HG03064 (cell line): Measurements from ENCODE around the gene TRABD2B.

ENCODE experiments used
- ATAC-seq: cut with Tn5 transposase; IDR thresholded peaks from one replicate; pipeline ENCODE4 v1.9.1; 2021; ENCODE audit warnings: low read depth; ENCODE audit not compliant: unreplicated experiment

TRABD2B gene

GRCh38 chr1:47859092-47859743, 138.0 kb downstream of the TRABD2B start:
- no peak for ATAC-seq

GRCh38 chr1:47856996-47857395, 140.2 kb downstream of the TRABD2B start:
- no peak for ATAC-seq

DNA sequence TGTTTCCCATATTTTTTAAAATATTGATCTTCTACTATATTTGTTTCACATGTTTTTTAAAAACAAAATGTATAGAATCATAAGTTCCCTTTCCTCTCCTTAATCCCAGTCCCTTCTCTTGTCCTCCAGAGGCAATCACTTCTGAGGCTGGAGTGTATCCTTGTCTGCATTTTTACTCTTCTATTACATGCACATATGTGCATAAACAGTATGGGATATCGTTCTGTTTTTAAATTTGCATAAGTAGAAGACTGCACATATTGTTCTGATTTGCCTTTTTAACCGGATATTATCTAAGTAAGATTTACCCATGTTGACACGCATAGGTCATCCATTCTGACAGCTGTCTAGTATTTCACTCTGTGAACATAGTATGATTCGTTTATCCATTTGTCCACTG, 142.0 kb downstream of the TRABD2B start:
- no peak for ATAC-seq

DNA sequence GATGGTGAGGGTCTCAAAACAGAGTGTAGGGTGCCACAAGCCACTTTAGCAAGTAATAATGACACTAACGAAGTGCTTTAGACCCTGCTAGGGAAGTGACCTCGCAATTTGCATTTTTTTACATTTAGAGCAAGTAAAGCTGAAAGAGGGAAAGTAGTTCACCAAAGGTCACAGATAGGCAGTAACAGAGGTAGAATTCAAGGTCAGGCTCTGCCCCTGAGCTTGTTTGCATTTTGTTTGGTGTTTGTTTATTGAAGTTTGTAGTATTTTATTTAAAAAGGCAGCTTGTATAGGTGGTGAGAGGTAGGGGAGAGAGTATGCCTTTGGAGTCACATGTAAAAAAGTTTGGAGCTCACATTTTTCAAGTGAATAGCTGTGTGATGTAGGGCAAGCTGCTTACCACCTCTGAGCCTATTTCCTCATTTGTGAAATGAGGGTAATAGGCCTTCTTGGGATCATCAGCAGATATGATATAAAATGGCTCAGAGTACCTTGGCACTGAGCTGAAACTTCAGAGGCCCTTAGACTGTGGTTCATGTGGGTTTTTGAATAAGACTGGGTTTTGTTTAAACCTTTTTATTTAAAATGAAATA, 142.5 kb downstream of the TRABD2B start:
- no peak for ATAC-seq

GRCh38 chr1:47853852-47854251, 143.3 kb downstream of the TRABD2B start:
- no peak for ATAC-seq

DNA sequence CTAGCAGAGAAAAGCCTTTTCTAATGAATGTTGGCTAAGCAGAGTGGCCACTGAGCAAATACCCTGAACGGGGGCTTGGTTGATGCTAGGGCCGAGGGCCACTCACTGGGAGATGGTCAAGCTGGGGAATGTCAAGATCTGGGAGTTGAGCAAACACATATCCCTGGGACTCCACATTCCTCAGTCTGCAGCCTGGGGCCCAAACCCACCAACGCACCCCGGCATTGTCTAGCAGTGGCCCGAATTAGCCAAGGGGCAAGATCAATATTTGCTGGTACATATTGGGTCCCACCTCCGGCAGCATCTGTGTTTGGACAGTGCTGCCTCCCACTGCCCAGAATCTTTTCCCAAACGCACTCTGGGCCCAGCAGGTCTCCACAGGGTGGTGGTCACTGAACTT, 144.1 kb downstream of the TRABD2B start:
- ATAC-seq, result no peak

GRCh38 chr1:47852006-47852718, 145.0 kb downstream of the TRABD2B start:
- ATAC-seq, result no peak

DNA sequence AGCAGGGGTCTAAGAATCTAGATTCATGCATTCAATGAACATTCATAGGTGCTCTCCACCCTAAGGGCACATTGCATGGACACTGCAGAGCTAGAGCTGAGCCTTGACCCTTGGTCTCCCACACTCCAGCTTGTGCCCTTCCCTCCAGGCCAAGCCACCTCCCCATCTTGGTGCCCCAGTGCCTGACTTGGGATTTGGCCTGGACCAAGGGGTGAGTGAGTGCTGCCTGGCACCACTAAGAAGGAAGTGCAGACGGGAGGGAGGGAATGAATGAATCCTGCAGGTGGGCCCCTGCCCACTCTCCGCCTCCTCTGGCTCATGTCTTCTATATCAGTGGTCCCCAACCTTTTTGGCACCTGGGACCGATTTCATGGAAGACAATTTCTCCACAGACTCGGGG, 146.7 kb downstream of the TRABD2B start:
- no peak for ATAC-seq

GRCh38 chr1:47849591-47850261, 147.5 kb downstream of the TRABD2B start:
- ATAC-seq, result no peak

DNA sequence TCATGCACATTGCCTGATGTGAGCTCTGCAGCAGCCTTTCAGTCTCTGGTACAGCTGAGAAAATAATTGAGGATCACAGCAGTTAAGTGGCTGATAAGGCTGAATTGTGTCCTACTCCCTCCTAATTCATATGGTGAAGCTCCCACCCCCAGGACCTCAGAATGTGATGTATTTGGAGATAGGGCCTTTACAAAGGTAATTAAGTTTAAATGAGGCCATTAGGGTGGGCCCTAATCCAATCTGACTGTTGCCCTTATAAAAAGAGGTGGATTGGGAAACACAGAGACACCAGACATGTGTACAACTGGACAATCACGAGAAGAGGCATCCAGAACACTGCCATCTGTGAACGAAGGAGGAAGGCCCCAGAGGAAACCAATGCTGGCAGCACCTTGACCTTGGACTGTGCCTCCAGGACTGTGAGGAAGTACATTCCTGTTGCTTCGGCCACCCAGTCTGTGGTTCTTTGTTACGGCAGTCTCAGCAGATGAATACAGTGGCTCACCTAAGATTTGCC, 148.1 kb downstream of the TRABD2B start:
- no peak for ATAC-seq

DNA sequence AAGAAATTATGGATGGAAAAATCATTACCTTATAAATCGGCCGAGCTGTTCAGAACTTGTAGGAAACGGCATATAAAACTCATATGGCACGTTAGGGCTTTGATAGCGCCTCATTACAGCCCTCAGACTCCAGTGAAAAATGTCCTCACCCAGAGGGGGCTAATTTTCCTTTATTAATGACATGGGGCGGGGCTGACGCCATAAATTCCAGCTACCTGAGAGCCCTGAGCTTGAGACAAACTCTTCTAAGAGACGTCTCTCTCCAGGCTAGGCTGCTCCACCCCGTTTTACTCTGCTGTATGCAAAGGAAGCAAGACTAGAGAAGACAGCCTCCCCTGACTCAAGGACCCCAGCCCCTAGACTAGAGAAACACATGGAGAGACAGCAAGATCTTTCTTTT, 149.4 kb downstream of the TRABD2B start:
- no peak for ATAC-seq

DNA sequence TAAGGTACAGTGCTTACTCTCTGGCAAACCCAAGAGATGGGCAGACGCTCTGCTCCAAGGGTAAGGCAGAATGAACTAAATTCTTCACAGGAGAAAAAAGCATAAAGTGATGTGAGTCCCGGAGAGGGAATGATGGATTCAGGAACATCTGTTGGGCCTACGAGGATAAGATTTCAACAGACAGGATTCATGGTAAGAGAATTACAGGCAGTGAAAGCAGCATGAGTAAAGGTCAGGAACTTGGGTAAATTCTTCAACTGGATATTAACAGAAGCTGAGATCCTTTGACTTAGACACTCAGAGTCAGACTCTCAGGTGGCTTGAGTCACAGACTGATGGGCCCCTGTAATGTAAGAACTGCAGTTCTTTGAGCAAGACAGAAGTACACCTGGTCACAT, 152.6 kb downstream of the TRABD2B start:
- no peak for ATAC-seq

DNA sequence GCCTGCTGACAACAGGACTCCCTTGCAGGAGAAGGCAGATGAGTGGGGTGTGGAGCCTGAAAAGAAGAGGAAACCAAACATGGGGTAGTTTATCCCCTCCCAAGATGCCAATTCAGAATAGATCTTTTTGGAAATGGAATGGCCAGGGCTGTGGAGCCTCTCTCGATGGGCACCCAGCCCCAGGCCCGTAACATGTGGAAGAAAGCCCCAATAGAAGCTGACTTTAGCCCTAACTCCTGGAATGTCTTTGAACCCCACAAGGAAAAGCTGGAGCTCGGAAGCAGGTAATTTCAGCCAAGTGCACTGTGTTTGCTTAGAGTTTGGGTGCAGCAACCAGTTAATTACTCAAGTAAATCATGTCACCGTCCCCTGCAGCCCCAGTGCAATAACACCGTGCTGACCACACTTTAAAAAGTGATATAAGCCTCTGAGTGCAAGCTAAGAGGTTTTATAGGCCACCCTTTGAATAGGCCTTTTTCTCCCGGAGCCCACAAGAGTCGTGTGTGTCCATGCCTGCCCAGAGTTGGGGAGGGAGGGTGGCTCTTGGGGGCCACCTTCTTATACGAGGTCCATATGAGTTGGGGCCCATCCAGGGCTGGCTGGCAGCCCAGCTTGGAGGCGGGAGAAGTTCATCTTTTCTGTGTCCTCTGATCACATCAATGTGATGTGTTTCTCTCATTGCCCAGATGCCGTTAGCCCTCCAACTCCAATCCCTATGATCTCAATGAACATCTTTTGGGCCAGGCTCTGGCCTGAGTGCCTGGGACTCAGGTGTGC, 153.2 kb downstream of the TRABD2B start:
- no peak for ATAC-seq

DNA sequence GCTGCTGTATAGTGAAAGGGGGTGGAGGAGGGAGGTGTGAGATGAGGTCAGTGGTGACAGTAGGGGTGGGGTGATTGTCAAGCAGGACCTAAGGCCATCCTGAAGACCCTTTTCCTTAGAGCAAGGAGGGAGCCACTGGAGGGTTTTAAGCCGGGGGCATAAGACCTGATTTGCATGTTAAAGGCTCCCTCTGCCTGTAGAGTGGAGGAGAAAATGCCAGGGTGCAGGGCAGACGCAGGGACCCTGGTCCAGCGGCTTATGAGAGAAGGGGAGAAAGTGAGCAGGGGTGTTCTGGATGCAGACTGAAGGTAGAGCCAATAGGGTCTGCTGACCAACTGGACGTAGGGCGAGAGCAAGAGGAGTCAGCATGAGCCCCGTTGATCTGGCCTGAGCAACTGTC, 154.1 kb downstream of the TRABD2B start:
- ATAC-seq, result no peak

GRCh38 chr1:47842228-47842919, 154.8 kb downstream of the TRABD2B start:
- no peak for ATAC-seq

GRCh38 chr1:47841356-47841755, 155.8 kb downstream of the TRABD2B start:
- no peak for ATAC-seq

- no peak for ATAC-seq
These were observed 156.6 kb downstream of the TRABD2B start for GRCh38 chr1:47840393-47841190.

DNA sequence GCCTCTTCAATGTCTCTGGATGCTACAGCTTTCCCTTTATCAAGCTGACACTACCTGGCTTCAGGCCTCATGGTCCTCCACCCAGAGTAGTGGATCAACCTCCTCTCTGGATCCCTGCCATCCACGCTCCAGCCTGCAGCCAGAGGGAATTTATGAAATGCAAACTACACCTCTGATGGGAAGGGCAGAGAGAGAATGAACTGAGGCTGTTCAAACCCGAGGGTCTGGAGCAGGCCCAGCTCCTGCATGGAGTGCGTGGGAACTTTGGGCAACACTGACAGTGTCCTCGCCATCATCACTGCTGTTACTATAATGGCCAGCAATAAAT, 157.8 kb downstream of the TRABD2B start:
- no peak for ATAC-seq
